Measurements from ENCODE around the gene SPECC1. TPM values are rescaled to one million over a fixed set of nuclear protein-coding genes. Genes with fewer than 3 reads are reported as not detected.
A peak's percentile ranks its signal among the peaks of the same experiment; 100 is the strongest.
"Not testable (repeated sequence)": the region's sequence is repeated elsewhere in the genome, so short reads cannot be mapped to it uniquely, and the experiment has no call there.

The SPECC1 gene, protein sequence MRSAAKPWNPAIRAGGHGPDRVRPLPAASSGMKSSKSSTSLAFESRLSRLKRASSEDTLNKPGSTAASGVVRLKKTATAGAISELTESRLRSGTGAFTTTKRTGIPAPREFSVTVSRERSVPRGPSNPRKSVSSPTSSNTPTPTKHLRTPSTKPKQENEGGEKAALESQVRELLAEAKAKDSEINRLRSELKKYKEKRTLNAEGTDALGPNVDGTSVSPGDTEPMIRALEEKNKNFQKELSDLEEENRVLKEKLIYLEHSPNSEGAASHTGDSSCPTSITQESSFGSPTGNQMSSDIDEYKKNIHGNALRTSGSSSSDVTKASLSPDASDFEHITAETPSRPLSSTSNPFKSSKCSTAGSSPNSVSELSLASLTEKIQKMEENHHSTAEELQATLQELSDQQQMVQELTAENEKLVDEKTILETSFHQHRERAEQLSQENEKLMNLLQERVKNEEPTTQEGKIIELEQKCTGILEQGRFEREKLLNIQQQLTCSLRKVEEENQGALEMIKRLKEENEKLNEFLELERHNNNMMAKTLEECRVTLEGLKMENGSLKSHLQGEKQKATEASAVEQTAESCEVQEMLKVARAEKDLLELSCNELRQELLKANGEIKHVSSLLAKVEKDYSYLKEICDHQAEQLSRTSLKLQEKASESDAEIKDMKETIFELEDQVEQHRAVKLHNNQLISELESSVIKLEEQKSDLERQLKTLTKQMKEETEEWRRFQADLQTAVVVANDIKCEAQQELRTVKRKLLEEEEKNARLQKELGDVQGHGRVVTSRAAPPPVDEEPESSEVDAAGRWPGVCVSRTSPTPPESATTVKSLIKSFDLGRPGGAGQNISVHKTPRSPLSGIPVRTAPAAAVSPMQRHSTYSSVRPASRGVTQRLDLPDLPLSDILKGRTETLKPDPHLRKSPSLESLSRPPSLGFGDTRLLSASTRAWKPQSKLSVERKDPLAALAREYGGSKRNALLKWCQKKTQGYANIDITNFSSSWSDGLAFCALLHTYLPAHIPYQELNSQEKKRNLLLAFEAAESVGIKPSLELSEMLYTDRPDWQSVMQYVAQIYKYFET
- 10.1 TPM for total RNA-seq
- long read RNA-seq, partial matches to known transcripts: 0 of 5 reads
- long read RNA-seq, other reads (novel, unspliced or antisense): 5 of 5 reads

GRCh38 chr17:20009302-20010098, at the start of gene SPECC1:
Gene SPECC1, plus strand, starts transcription at chr17:20009359. Its CDS starts 87,293 bp downstream, at chr17:20096652.
- DNase-seq (ENCODE audit: low spot score): peak; percentile 93
- intact Hi-C loops (cut with DNase I): loop anchor here (5.0 kb wide), 3 partner anchors 53 to 108 kb away; no protein-coding TSS in a partner anchor

DNA sequence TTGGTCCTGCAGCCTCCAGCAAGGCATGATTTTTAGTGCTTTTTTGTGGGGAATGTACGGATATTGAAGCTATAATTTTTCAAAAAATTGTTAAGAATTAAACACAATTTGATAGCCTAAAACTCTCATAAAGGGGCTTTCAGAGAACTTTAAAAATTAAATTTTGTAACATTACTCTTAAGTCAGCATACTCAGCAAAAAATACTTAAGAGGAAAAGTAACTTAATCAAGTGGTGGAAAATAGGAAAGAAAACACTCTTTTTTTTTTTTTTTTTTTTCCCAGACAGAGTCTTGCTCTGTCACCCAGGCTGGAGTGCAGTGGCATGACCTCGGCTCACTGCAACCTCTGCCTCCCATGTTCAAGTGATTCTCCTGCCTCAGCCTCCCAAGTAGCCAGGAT, 46.2 kb upstream of the SPECC1 start:
- DNase-seq (ENCODE audit: low spot score); intact Hi-C loops (cut with DNase I): not testable (repeated sequence)

GRCh38 chr17:19973156-19973555, 36.0 kb upstream of the SPECC1 start:
- DNase-seq (ENCODE audit: low spot score): no peak
- intact Hi-C loops (cut with DNase I): no loop called here

GRCh38 chr17:19975601-19976000, 33.6 kb upstream of the SPECC1 start:
- intact Hi-C loops (cut with DNase I): no loop called here
- no peak for DNase-seq (ENCODE audit: low spot score)

DNA sequence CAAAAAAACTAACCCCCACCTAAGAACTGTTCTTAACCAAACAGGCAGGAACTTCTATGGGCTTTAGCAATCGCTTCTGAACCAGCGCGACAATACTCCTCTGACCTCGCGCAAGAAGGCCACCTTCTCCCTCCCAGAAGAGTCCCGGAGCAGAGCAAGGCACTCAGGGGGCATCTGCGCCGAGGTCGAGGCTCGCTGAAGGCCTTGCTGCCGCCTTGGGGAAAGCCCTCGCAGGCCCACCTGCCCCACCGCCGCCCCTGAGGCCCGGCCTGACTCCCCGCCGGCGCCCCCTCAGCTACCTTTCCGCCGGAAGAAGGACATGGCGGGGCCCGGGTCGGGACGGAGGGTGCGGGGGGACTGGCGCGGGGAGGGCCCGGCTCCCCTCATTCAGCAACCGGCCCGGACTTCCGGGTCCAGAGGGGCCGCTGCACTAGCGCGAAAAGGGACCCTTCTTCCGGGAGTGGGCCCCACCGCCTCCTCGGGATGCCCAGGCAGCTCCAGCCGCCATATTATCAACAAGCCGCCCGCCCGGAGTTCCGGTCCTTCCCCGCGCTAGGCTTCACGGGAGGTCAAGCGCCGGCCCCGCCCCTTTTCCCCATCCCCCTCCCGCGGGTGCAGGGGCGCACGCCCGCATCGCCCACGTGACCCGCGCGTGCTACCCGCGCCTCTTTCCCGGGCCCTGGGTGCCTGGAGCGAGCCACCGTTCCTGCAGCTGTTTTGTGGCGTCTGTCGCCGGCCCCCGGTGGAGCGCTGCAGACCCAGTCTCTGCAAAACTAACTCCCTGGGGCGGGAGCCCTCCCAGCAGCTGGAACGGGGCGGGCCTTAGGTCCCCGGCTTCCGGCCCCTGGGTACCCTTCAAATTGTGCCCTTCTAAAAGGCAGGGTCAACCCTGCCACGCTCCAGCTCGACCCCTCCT, 31.6 kb upstream of the SPECC1 start, which contains the start of gene AKAP10:
Gene AKAP10 (minus strand): TSS at position 536 of the 916 bp plus-strand sequence. CDS start 149 bp downstream, at position 387.
- peak; percentile 97 for DNase-seq (ENCODE audit: low spot score)
- intact Hi-C loops (cut with DNase I): no loop called here

GRCh38 chr17:19978209-19978802, 30.9 kb upstream of the SPECC1 start:
- intact Hi-C loops (cut with DNase I): no loop called here
- DNase-seq (ENCODE audit: low spot score): no peak

DNA sequence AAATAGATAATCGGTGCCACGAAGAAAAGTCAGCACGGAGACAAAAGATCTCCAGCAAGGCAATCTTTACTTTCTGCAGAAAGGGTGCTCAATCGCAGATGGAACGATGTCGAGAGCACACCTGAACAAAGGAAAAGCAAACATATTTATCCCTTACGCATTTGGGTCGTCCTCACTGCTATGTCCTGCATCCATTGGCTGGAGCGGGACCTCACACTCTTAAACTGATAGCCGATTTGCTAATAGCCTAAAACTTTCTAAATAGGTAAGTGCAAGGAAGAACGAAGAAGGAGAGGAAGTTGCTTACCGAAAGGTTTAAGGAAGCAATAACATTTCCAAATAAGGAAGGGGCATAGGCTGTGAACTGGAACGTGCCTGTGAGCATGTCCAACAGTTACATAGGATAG, 30.4 kb upstream of the SPECC1 start:
- DNase-seq (ENCODE audit: low spot score): no peak
- intact Hi-C loops (cut with DNase I): no loop called here

GRCh38 chr17:19979917-19980770, 29.0 kb upstream of the SPECC1 start:
- intact Hi-C loops (cut with DNase I): no loop called here
- DNase-seq (ENCODE audit: low spot score): no peak

- DNase-seq (ENCODE audit: low spot score): no peak
- intact Hi-C loops (cut with DNase I): no loop called here
Observed at GRCh38 chr17:19986941-19987861, 22.0 kb upstream of the SPECC1 start.

DNA sequence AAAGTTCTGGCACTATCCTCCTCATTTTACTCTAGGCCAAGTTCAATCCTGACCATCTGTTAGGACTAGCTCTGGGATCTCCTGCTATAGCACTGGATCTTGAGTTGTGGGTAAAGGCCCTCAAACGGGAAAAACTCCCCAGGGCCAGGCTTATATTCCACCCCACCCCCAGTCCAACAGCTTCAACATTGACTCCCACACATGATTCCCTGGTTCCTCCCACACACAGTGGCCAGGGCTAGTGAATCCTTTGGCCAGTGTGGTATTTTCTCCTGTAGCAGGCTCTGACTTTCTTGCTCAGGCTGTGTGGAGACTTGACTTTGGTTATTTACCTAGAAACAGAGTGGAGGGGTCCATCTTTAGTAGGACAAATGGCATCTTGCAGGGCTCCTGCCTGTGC, 21.3 kb upstream of the SPECC1 start:
- DNase-seq (ENCODE audit: low spot score): no peak
- intact Hi-C loops (cut with DNase I): no loop called here

DNA sequence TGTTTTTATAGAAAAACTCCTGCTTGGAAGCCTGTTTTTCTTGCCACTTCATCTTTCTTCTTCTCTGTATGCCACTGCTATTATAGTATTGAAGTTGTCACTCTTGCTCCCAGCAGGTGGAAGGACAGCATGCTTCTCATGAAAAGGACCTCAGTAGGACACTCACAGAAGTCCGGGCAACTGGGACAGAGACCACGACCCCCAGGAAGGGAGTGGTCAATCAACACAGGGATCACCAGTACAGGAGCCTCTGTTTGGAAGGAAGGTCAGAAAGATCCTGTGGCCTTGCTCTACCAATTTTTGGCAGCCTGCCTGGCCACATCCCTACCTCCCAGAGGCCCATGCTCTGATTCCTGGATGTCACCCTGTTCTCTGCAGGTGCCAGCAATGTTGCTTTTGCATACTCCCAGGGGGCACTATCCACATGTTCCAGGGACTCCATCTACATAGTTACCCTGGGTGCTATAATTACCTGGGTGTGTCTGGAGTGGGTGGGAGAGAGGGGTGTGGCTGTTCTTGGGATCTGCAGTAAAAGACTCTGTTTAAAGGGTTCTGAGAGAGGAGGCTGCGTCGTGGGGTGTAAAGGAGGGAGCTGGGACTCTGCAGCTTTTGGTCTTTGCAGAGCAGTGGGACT, 17.8 kb upstream of the SPECC1 start:
- no peak for DNase-seq (ENCODE audit: low spot score)
- intact Hi-C loops (cut with DNase I): loop anchor here (10.0 kb wide), 1 partner anchor 233 kb away; no protein-coding TSS in a partner anchor

- intact Hi-C loops (cut with DNase I): loop anchor here (2.0 to 10.0 kb wide), 2 partner anchors 124 to 232 kb away; no protein-coding TSS in a partner anchor
- peak; percentile 89 for DNase-seq (ENCODE audit: low spot score)
Observed at GRCh38 chr17:19992803-19993713, 16.1 kb upstream of the SPECC1 start.

- intact Hi-C loops (cut with DNase I): loop anchor here (10.0 kb wide), 1 partner anchor 229 kb away; no protein-coding TSS in a partner anchor
- DNase-seq (ENCODE audit: low spot score): no peak
Observed at GRCh38 chr17:19996086-19996485, 13.1 kb upstream of the SPECC1 start.

- intact Hi-C loops (cut with DNase I): loop anchor here (10.0 kb wide), 1 partner anchor 228 kb away; no protein-coding TSS in a partner anchor
- no peak for DNase-seq (ENCODE audit: low spot score)
Observed at GRCh38 chr17:19996502-19996901, 12.7 kb upstream of the SPECC1 start.

Measured in cardiac septum (tissue), 1 donor.